GM12872 (cell line): Measurements from ENCODE around the gene SPOCK1.

Source experiments
- TF ChIP-seq, protein P1 (sequence below): IDR thresholded peaks from 3 replicates; pipeline ENCODE4 v1.5.1; 2011; ENCODE audit warnings: low read depth, mild to moderate bottlenecking, low read length, moderate library complexity; ENCODE audit not compliant: insufficient read depth

Gene SPOCK1

DNA sequence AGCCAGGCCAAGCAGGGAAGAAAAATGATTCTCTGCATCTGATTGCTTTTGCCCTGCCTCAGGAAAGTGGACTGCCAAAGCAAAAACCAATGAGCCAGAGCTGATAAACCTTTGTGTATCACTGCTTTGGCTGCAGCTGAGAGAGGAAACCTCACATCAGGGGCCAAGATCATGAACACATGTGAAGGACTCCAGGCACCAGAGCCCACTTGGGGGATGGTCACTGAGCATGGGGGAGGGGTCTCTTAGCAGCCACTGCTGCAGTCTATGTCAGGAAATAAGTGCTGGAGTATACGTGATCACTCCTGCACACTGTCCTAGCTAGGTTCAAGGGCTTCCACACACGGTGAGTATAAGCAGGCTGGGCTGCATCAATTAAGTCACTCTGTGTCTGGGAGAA lies 229.9 kb downstream of the SPOCK1 start:
- TF ChIP-seq, protein P1, sequence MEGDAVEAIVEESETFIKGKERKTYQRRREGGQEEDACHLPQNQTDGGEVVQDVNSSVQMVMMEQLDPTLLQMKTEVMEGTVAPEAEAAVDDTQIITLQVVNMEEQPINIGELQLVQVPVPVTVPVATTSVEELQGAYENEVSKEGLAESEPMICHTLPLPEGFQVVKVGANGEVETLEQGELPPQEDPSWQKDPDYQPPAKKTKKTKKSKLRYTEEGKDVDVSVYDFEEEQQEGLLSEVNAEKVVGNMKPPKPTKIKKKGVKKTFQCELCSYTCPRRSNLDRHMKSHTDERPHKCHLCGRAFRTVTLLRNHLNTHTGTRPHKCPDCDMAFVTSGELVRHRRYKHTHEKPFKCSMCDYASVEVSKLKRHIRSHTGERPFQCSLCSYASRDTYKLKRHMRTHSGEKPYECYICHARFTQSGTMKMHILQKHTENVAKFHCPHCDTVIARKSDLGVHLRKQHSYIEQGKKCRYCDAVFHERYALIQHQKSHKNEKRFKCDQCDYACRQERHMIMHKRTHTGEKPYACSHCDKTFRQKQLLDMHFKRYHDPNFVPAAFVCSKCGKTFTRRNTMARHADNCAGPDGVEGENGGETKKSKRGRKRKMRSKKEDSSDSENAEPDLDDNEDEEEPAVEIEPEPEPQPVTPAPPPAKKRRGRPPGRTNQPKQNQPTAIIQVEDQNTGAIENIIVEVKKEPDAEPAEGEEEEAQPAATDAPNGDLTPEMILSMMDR: no peak

DNA sequence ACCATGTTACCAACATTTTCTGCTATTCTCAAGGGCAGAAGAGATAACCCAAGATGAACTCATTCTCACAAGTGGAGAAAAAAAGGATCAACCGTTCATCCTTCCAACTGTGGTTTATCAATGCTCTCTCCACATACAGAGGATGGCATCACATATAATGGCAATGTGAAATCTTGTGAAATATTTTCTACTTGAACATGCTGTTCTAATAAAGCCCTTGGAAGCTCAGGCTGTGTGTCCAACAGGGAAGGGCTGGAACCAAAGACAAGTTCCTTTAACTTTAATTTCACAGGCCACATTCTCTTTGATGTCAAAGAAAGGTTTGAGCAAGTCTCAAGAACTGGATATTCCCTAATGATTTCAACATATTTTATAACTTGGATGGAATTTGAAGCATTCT lies 230.5 kb downstream of the SPOCK1 start:
- TF ChIP-seq, protein P1: no peak

DNA sequence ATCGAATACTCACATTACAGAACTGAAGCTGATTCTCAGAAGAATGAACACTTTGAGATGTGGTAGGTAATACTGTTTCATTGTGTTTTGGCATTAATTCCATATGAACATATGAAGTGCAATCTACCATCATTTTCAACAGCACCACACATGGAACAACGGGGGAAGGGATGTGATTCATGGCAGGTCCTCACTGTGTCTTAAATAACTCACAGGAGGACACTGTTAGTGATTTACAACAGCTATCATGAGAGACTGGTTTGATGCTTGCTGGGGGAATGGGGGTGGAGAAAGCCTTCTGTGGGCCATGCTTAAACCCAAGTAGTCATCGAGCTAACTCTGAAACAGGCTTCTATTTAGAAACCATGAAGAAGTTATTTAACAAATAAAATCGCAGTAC lies 232.9 kb downstream of the SPOCK1 start:
- TF ChIP-seq, protein P1: no peak

DNA sequence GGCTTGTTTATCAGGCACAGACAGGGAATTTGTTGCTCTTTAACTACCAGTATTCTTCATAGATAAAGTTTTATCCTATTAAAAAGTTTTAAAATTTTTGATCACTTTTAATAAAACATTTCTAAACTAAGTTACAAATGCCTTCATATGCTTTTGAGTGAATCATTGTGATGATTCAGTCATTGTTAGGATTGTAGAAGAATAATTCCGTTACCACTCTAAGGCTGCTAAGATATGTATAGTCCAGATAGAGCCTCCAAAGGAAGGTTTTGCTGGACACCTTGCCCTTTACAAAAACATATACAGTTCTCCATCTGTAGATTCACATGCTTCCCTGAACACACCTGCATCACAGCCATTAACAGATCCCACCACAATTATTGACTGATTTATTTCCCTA lies 233.7 kb downstream of the SPOCK1 start:
- TF ChIP-seq, protein P1: no peak

GRCh38 chr5:137264573-137264972 lies 234.6 kb downstream of the SPOCK1 start:
- TF ChIP-seq, protein P1: no peak

GRCh38 chr5:137264041-137264440 lies 235.1 kb downstream of the SPOCK1 start:
- TF ChIP-seq, protein P1: no peak

DNA sequence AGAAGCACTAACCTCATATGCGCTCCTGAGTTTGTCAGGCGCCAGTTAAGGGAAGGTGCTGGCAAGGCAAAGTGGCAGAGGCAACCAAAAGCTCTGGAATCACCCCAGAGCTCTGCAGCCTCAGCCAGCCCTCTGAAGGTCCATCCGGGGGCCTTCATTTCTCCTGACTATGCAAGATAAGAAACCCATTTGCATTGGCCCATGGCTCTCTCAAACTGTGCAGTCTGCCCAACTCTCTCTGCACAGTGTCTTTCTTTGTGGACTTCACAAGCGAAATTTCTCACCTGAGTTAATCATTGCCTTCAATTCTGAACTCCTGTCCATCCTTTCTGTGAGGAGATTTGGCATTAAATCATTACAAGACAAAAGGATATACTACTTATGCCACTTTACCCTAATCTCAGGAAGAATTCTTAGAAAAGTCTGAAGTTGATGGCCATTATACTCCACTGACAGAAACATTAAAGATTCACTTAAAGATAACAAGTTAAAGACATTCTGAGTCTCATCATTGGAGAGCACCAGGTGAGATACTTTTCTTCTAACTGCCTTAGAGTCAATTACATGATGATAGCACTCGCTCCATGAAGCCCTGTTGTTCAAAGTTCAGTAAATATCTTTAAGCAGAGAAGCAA lies 235.6 kb downstream of the SPOCK1 start:
- TF ChIP-seq, protein P1: no peak
